SK-N-SH (cell line): ENCODE measurements around the gene ADD2. TPM values are rescaled to one million over a fixed set of nuclear protein-coding genes. Genes with fewer than 3 reads are reported as not detected.

ENCODE experiments used
- CTCF ChIA-PET: fragments of 300-600, 350-600 bp; formaldehyde crosslinking; extraction: SDS; loops from one replicate; lab custom pipeline; 2021; lab: Yijun Ruan, JAX
- POLR2A ChIA-PET: fragments of 350-600 bp; sonication (Branson Sonifier 250); formaldehyde crosslinking; extraction: SDS; loops from one replicate; lab custom pipeline; 2020; ENCODE audit warnings: antibody characterized with exemption, inconsistent platforms; lab: Yijun Ruan, JAX
- DNase-seq: peaks from one replicate; pipeline ENCODE4 v3.0.0; 2012
- H2AFZ ChIP-seq: fragments of 200-600 bp; sonication (generic); 2 replicates; pipeline ENCODE4 v1.8.1; 2016; ENCODE audit warnings: antibody characterized with exemption, mild to moderate bottlenecking, low read depth
- H3F3A ChIP-seq: fragments of 200-600 bp; sonication (generic); replicated peaks from 2 replicates; pipeline ENCODE3; 2016; ENCODE audit warnings: antibody characterized with exemption, mild to moderate bottlenecking; ENCODE audit not compliant: insufficient read depth
- H3K27ac ChIP-seq, 2 experiments: fragments of 200-500 bp in 1 of 2; fragments of 200-600 bp in 1 of 2; sonication (Bioruptor generic) in 1 of 2; sonication (generic), shearing (Covaris generic) in 1 of 2; 2 replicates each; pipeline versions ENCODE4 v1.5.1 to v1.6.1; 2014 to 2016; ENCODE audit warnings: low read depth in 2 of 2, inconsistent platforms in 1 of 2, low read length in 1 of 2, mild to moderate bottlenecking in 1 of 2, mixed read lengths in 1 of 2
- H3K27me3 ChIP-seq: fragments of 200-600 bp; sonication (generic), shearing (Covaris generic); 2 replicates; pipeline ENCODE4 v1.6.1; 2016; ENCODE audit warnings: mixed run types; ENCODE audit not compliant: insufficient read depth
- H3K36me3 ChIP-seq, 2 experiments: fragments of 200-500 bp in 1 of 2; fragments of 200-600 bp in 1 of 2; sonication (Bioruptor generic) in 1 of 2; sonication (generic) in 1 of 2; replicated peaks in 1 of 2; 2 replicates each; pipeline versions ENCODE3 to v1.5.1; 2014 to 2016; ENCODE audit warnings: low read length in 1 of 2, mild to moderate bottlenecking in 1 of 2; ENCODE audit not compliant: insufficient read depth in 2 of 2, control insufficient read depth in 1 of 2
- H3K4me1 ChIP-seq, 2 experiments: fragments of 200-500 bp in 1 of 2; fragments of 200-600 bp in 1 of 2; sonication (Bioruptor generic) in 1 of 2; sonication (generic), shearing (Covaris generic) in 1 of 2; 2 replicates each; pipeline versions ENCODE4 v1.5.1 to v1.6.1; 2014 to 2016; ENCODE audit warnings: low read depth in 1 of 2, low read length in 1 of 2, mixed run types in 1 of 2; ENCODE audit not compliant: insufficient read depth in 2 of 2, control insufficient read depth in 1 of 2
- H3K4me2 ChIP-seq: fragments of 200-600 bp; sonication (generic), shearing (Covaris generic); 2 replicates; pipeline ENCODE4 v1.6.1; 2017; ENCODE audit warnings: mixed run types
- H3K4me3 ChIP-seq, 2 experiments: fragments of 200-500 bp in 1 of 2; fragments of 200-600 bp in 1 of 2; sonication (Bioruptor generic) in 1 of 2; sonication (generic), shearing (Covaris generic) in 1 of 2; 2 replicates each; pipeline versions ENCODE4 v1.5.1 to v1.8.1; 2014 to 2016; ENCODE audit warnings: low read depth in 2 of 2, inconsistent platforms in 1 of 2, low read length in 1 of 2, mild to moderate bottlenecking in 1 of 2, mixed read lengths in 1 of 2, moderate library complexity in 1 of 2
- H3K79me2 ChIP-seq: fragments of 200-600 bp; sonication (generic); 2 replicates; pipeline ENCODE4 v1.8.1; 2017; ENCODE audit warnings: mild to moderate bottlenecking; ENCODE audit not compliant: insufficient read depth
- H3K9ac ChIP-seq: fragments of 200-600 bp; sonication (generic); 2 replicates; pipeline ENCODE4 v1.6.1; 2017; ENCODE audit warnings: mixed run types
- H3K9me2 ChIP-seq: fragments of 200-600 bp; sonication (generic); 2 replicates; pipeline ENCODE4 v1.6.1; 2017; ENCODE audit warnings: mixed run types
- H3K9me3 ChIP-seq: fragments of 200-600 bp; sonication (generic); 2 replicates; pipeline ENCODE4 v1.6.1; 2017; ENCODE audit warnings: mixed run types, mild to moderate bottlenecking, moderate library complexity
- H4K20me1 ChIP-seq: fragments of 200-600 bp; sonication (generic); 2 replicates; pipeline ENCODE4 v1.6.1; 2017; ENCODE audit warnings: mild to moderate bottlenecking, mixed run types; ENCODE audit not compliant: insufficient read depth
- CHD2 ChIP-seq: fragments of 150-350 bp; IDR thresholded peaks from 2 replicates; pipeline ENCODE4 v1.6.1; 2018; ENCODE audit warnings: low read length; ENCODE audit not compliant: partially characterized antibody
- EZH2phosphoT487 ChIP-seq: fragments of 200-600 bp; sonication (generic); IDR thresholded peaks from 2 replicates; pipeline ENCODE4 v1.6.1; 2017; ENCODE audit warnings: low read depth, mixed run types, mild to moderate bottlenecking, antibody characterized with exemption, moderate library complexity, borderline replicate concordance
- FOSL2 ChIP-seq: IDR thresholded peaks from 2 replicates; pipeline ENCODE4 v1.4.0; 2012; ENCODE audit warnings: low read depth, mild to moderate bottlenecking, moderate library complexity, borderline replicate concordance
- FOXJ3 ChIP-seq: sonication (generic); formaldehyde crosslinking; IDR thresholded peaks from 2 replicates; pipeline ENCODE4 v1.5.1; 2020; ENCODE audit warnings: mild to moderate bottlenecking, missing genetic modification reagents
- NRF1 ChIP-seq: IDR thresholded peaks from 2 replicates; pipeline ENCODE4 v1.6.1; 2012; ENCODE audit warnings: low read depth, mild to moderate bottlenecking, low read length
- POLR2AphosphoS5 ChIP-seq: IDR thresholded peaks from 2 replicates; pipeline ENCODE4 v1.6.1; 2012; ENCODE audit warnings: low read depth, low read length
- RAD21 ChIP-seq: IDR thresholded peaks from 2 replicates; pipeline ENCODE4 v1.6.1; 2012; ENCODE audit warnings: mild to moderate bottlenecking, low read length
- RFX5 ChIP-seq: IDR thresholded peaks from 2 replicates; pipeline ENCODE4 v1.6.1; 2012; ENCODE audit warnings: mild to moderate bottlenecking, improper control_type of control experiment, low read length
- RXRA ChIP-seq: IDR thresholded peaks from 2 replicates; pipeline ENCODE4 v1.4.0; 2012; ENCODE audit warnings: low read depth, mild to moderate bottlenecking, borderline replicate concordance
- SMC3 ChIP-seq: IDR thresholded peaks from 2 replicates; pipeline ENCODE4 v1.6.1; 2012; ENCODE audit warnings: low read depth, low read length, improper control_type of control experiment
- TCF12 ChIP-seq: IDR thresholded peaks from 2 replicates; pipeline ENCODE4 v1.4.0; 2012
- TEAD4 ChIP-seq: IDR thresholded peaks from 2 replicates; pipeline ENCODE4 v1.4.0; 2012; ENCODE audit warnings: mild to moderate bottlenecking, borderline replicate concordance; ENCODE audit not compliant: insufficient read depth
- YY1 ChIP-seq: IDR thresholded peaks from 2 replicates; pipeline ENCODE4 v1.4.0; 2012; ENCODE audit warnings: low read depth, mild to moderate bottlenecking
- WGBS: methylation state at CpG from one replicate; pipeline ENCODE4 v1.1.6; 2017; ENCODE audit warnings: low lambda C conversion rate; 5-methylcytosine and 5-hydroxymethylcytosine counted together
- polyA plus RNA-seq, 3 experiments: library from polyadenylated mRNA; depleted of rRNA; stranded (reverse); fragments of >200 nt; gene quantifications; 2 replicates each; pipeline ENCODE4 v1.2.3, GENCODE V29; 2012
- TF ChIP-seq, protein P1 (sequence below): IDR thresholded peaks from 2 replicates; pipeline ENCODE4 v1.4.0; 2012; ENCODE audit warnings: low read depth, borderline replicate concordance
- TF ChIP-seq, protein P2 (sequence below): fragments of 200-600 bp; sonication (generic); IDR thresholded peaks from 2 replicates; pipeline ENCODE4 v1.6.1; 2017; ENCODE audit warnings: antibody characterized with exemption, mild to moderate bottlenecking, moderate library complexity
- TF ChIP-seq, protein P3 (sequence below): IDR thresholded peaks from 2 replicates; pipeline ENCODE4 v1.4.0; 2012; ENCODE audit warnings: low read depth, borderline replicate concordance
- TF ChIP-seq, protein P4 (sequence below): fragments of 150-350 bp; IDR thresholded peaks from 2 replicates; pipeline ENCODE4 v1.6.1; 2016; ENCODE audit warnings: mild to moderate bottlenecking, low read depth, low read length

Gene ADD2
- polyA plus RNA-seq, 1 of the 3 experiments (the other 2 are of a cell fraction): 0.30 TPM

DNA sequence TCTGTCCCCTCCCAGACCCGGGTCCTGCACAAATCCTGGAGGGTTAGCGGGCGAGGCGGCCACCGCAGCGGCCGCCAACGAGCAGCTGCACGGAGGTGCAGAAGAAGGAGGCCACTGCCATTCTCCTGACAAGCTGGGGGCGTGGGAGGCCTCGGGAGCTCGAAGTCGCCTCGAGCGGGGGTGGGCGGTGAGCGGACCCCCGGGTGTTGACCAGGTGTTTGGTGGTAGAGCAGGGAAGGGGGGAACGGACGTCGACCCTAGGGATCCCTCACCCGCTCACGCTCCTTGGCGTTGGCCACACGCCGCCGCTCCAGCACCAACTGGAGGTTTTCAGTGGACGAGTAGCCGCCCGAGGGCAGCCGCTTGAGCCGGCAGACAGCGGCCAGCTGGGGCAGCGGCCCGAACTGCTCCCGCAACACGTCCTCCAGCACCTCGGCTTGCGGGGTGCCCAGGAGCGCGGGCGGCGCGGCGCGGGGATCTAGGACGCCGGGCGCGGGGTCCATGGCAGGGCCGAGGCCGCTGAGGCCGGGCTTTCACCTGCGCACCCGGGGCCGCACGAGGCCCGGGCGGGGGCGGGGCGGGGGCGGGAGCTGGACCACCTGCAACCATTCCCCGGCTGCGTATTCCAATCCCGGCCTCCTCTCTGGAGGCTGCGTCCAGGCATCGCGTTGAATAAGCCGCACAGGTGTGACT, 22.3 kb upstream of the ADD2 start, which contains the start of gene FIGLA:
Gene FIGLA (minus strand): TSS at position 508 of the 693 bp plus-strand sequence. CDS start 5 bp downstream, at position 503.
- Histone ChIP-seq H4K20me1 (no peaks in the 10 kb centered on the region), H3K4me3 (peak within 1 kb of the TSS; percentile 26 to 55), H3K27ac (no peak within 1 kb of the TSS), H3K9me3 (no peaks in the 10 kb centered on the region), H3K36me3 (no peaks in the 10 kb centered on the region), H3K9me2 (no peaks in the 10 kb centered on the region), H3K9ac (no peak within 1 kb of the TSS), H2AFZ (peak within 1 kb of the TSS; percentile 51; the same call in 1 of the 2 replicates), H3K4me1 (peaks cover 0 to 9% of the 10 kb centered on the region in 2 experiments; a peak in 1 of 4 replicates), H3K27me3 (peaks cover 44% of the 10 kb centered on the region), H3F3A (no peaks in the 10 kb centered on the region), H3K79me2 (no peaks in the 10 kb centered on the region), H3K4me2 (peak within 1 kb of the TSS; percentile 76)
- TF ChIP-seq EZH2phosphoT487 (peak; percentile 66; the same call in 1 of the 2 replicates), RFX5 (no peak)
- ChIA-PET POLR2A (no interaction called here), CTCF (interaction anchor here (0.6 to 5.6 kb wide), 39 partner anchors 10 to 487 kb away, joined by 3 to 56 read pairs (median 5); partner anchors contain the start of genes ADD2 and FAM136A)
- WGBS: 22% methylated on average over 18 of the region's 69 CpGs
- DNase-seq: peak; percentile 78

DNA sequence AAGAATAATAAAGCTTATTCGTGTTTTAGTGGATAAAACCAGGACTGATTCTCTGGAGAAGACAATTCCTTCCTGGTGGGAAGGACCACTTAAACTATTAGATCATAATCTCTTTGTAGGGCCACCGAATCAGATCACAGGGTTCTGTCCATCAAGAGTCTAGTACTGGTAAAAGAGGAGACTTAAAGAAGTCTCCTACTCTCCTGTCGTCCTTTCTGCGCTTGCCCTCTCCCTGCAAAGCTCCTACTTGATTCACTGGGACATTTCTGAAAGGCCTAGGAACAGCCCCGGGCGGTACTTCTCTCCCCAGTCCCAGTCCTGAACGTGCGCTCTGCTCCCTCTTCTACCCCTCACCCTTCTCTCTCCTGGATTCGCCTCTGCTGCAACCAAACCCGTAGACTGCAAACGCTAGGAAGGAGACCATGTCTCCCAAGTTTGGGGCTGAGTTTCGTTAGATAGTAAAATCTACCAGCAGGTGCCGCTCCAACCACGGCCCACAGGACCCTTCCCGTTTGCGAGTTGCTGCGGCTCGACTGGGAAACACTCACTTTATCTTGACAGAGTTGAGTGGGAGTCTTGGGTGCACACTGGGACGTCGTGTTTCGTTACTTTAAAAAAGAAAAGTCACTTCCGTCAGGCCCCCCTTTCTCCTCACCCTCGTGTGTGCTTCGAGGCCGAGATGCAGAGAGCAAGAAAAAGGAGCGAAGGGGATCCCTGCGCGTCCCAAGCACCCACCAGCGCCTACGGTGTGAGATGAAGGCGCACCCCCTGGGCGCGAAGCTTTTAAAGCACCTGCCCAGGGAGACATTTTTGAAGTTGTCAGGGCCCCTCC, 21.5 kb upstream of the ADD2 start:
- Histone ChIP-seq H3K36me3 (no peaks in the 10 kb centered on the region), H3K4me2 (peak overlapping the region; percentile 76), H3F3A (no peaks in the 10 kb centered on the region), H3K9ac (no peak overlapping the region), H2AFZ (peak overlapping the region; percentile 51; the same call in 1 of the 2 replicates), H3K9me3 (no peaks in the 10 kb centered on the region), H3K9me2 (no peaks in the 10 kb centered on the region), H3K79me2 (no peaks in the 10 kb centered on the region), H3K4me1 (peaks cover 0 to 9% of the 10 kb centered on the region in 2 experiments; a peak in 1 of 4 replicates), H4K20me1 (no peaks in the 10 kb centered on the region), H3K4me3 (peak overlapping the region; percentile 26 to 55), H3K27ac (no peak overlapping the region), H3K27me3 (peaks cover 44% of the 10 kb centered on the region)
- POLR2A ChIA-PET: no interaction called here
- CTCF ChIA-PET: interaction anchor here (0.6 to 5.6 kb wide), 51 partner anchors 9 to 487 kb away, joined by 3 to 56 read pairs (median 4); partner anchors contain the start of genes ADD2 and FAM136A
- DNase-seq: peak; percentile 81
- 11% methylated on average over 33 of the region's 33 CpGs for WGBS
- TF ChIP-seq SMC3: peak; percentile 55
- no peak for TF ChIP-seq RXRA
- no peak for TF ChIP-seq POLR2AphosphoS5
- TF ChIP-seq, protein P1, sequence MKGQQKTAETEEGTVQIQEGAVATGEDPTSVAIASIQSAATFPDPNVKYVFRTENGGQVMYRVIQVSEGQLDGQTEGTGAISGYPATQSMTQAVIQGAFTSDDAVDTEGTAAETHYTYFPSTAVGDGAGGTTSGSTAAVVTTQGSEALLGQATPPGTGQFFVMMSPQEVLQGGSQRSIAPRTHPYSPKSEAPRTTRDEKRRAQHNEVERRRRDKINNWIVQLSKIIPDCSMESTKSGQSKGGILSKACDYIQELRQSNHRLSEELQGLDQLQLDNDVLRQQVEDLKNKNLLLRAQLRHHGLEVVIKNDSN: no peak
- TF ChIP-seq, protein P2, sequence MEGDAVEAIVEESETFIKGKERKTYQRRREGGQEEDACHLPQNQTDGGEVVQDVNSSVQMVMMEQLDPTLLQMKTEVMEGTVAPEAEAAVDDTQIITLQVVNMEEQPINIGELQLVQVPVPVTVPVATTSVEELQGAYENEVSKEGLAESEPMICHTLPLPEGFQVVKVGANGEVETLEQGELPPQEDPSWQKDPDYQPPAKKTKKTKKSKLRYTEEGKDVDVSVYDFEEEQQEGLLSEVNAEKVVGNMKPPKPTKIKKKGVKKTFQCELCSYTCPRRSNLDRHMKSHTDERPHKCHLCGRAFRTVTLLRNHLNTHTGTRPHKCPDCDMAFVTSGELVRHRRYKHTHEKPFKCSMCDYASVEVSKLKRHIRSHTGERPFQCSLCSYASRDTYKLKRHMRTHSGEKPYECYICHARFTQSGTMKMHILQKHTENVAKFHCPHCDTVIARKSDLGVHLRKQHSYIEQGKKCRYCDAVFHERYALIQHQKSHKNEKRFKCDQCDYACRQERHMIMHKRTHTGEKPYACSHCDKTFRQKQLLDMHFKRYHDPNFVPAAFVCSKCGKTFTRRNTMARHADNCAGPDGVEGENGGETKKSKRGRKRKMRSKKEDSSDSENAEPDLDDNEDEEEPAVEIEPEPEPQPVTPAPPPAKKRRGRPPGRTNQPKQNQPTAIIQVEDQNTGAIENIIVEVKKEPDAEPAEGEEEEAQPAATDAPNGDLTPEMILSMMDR: peak; percentile 69
- TF ChIP-seq FOXJ3: no peak
- TF ChIP-seq, protein P3, sequence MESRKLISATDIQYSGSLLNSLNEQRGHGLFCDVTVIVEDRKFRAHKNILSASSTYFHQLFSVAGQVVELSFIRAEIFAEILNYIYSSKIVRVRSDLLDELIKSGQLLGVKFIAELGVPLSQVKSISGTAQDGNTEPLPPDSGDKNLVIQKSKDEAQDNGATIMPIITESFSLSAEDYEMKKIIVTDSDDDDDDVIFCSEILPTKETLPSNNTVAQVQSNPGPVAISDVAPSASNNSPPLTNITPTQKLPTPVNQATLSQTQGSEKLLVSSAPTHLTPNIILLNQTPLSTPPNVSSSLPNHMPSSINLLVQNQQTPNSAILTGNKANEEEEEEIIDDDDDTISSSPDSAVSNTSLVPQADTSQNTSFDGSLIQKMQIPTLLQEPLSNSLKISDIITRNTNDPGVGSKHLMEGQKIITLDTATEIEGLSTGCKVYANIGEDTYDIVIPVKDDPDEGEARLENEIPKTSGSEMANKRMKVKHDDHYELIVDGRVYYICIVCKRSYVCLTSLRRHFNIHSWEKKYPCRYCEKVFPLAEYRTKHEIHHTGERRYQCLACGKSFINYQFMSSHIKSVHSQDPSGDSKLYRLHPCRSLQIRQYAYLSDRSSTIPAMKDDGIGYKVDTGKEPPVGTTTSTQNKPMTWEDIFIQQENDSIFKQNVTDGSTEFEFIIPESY: no peak
- no peak for TF ChIP-seq NRF1
- peak; percentile 83 for TF ChIP-seq RAD21
- TF ChIP-seq TCF12: no peak
- TF ChIP-seq, protein P4, sequence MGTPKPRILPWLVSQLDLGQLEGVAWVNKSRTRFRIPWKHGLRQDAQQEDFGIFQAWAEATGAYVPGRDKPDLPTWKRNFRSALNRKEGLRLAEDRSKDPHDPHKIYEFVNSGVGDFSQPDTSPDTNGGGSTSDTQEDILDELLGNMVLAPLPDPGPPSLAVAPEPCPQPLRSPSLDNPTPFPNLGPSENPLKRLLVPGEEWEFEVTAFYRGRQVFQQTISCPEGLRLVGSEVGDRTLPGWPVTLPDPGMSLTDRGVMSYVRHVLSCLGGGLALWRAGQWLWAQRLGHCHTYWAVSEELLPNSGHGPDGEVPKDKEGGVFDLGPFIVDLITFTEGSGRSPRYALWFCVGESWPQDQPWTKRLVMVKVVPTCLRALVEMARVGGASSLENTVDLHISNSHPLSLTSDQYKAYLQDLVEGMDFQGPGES: no peak
- TF ChIP-seq FOSL2: no peak
- TF ChIP-seq TEAD4: no peak
- TF ChIP-seq CHD2: no peak
- no peak for TF ChIP-seq YY1
- TF ChIP-seq EZH2phosphoT487: no peak
